Activated CD4-positive, alpha-beta T cell treated with anti-CD3 and anti-CD28 coated beads for 4 hours (primary cell): ENCODE measurements around the gene HPCAL1.

Experiments used
- DNase-seq, 2 donors: peaks; one replicate each; pipeline ENCODE4 v3.0.0-alpha.2; 2020

HPCAL1 gene

DNA sequence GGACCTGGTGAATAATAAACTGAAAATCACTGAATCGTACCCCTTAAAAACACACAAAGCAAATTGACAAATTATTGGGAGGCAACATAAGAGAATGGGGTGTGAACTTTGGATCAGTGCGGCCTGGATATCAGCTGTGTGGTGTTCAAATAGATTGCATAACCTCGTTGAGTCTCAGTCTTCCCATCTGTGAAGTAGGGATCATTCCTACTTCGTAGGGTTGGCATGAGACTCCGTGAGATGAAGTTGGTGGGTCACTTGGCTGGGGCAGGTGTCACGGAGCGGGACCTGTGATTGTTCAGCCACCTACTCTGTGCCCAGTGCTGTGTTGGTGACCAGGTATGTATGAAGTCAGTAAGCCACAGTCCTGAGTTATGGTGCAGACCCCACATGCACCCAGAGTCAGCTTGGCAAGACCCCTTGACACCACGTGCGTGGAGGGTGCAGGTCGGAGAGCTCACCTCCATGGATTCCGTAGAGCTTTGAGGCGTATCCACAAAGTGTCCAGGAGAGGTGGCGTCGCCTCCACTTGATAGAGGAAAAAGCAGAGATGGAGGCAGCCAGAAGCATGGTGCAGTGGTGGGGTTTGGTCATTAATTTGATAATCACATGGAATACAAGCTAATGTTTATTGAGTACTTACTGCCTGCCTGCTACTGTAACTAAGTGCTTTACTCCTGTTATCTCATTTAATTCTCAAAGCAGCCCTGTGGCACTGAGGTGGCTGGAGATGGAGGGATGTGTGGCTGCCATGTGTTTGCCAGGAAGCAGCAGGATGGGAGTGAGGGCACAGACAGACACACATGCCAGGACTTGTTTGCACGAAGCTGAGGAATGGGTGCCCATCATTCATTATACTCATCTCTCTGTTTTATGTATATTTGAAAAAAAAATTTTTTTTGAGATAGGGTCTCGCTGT lies 35.8 kb downstream of the HPCAL1 start:
- DNase-seq, result no peak

GRCh38 chr2:10339647-10340592 lies 37.2 kb downstream of the HPCAL1 start:
- DNase-seq, result no peak

- DNase-seq, result no peak
Measured at GRCh38 chr2:10340593-10340975, 37.9 kb downstream of the HPCAL1 start.

DNA sequence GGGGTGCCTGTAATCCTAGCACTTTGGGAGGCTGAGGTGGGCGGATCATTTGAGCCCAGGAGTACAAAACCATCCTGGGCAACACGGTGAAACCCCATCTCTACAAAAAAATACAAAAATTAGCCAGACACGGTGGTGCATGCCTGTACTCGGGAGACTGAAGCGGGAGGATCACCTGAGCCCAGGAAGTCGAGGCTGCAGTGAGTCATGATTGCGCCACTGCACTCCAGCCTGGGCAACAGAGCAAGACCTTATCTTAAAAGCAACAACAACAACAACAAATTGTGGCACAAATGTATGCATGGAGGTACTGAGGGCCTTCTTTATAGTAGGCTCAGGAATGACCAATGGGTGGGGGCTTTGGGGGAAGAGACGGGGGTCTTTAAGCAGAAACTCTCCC lies 38.5 kb downstream of the HPCAL1 start:
- no peak for DNase-seq

GRCh38 chr2:10342245-10342951 lies 39.7 kb downstream of the HPCAL1 start:
- no peak for DNase-seq

GRCh38 chr2:10343191-10343590 lies 40.5 kb downstream of the HPCAL1 start:
- no peak for DNase-seq

GRCh38 chr2:10343658-10344057 lies 41.0 kb downstream of the HPCAL1 start:
- no peak for DNase-seq

DNA sequence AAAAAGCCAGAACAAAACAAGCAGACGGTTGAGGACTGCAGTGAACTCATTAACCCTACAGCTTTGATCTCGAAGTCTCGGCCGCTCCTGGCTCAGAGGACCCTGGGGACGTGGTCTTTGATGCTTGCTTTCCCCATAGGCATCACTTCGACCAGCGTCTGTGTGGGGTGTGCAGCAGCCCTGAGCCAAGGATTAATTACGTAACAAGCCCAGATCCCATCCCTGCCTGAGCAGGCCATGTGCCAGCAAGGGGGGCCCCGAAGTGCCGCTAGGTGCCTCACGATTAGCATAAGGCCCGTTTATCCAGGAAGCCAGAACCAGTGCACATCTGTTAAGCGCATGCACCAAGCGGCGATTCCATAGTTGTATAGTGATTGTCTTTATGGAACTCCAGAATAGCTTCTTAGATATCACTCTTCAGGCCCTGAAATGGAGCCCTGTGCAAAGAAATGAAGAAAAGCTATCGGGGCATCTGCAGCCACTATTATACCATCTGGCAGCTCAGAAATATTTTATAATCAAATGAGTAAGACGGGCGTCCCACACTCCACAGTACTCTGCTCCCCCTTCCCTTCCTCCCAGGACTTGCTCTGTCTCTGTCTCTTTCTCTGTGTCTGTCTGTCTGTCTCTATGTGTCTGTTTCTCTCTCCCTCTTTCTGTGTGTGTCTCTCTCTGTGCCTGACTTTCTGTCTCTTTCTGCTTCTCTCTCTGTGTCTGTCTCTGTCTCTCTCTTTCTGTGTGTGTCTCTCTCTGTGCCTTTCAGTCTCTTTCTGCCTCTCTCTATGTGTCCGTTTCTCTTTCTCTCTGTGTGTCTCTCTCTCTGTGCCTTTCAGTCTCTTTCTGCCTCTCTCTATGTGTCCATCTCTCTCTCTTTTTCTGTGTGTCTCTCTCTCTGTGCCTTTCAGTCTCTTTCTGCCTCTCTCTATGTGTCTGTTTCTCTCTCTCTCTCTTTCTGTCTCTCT lies 41.7 kb downstream of the HPCAL1 start:
- DNase-seq, result no peak

DNA sequence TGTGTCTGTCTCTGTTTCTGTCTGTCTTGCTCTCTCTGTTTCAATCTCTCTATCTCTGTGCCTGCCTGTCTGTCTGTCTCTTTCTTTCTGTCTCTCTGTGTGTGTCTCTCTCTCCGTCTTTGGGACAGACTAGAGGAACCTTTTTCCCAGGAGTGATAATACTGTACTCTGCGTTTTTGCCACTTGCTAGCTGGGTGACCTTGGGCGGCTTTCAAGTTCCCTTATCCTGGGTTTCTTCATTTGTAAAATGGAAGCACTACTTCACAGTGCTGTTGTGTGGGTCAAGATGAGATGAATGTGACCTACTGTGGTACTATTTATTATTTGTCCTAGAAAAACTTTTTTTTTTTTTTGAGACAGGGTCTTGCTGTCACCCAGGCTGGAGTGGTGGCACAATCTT lies 42.4 kb downstream of the HPCAL1 start:
- no peak for DNase-seq

DNA sequence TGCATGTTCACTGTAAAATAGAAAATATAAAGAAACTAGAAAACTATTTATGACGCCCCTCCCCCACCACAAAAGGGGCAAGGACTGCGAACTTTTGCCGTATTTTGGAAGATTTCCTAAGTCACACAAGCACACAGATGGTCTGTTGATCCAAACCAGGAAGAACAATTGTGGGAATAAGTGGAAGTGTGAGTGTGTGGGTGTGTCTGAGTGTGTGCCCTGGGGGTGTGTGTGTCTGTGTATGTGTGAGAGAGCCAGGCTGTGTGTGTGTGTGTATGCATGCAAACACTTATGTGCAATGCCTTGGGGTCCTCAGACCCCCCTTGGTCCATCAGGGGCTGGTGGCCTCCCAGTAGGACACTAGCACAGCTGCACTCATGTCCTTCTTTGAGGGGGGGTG lies 43.1 kb downstream of the HPCAL1 start:
- DNase-seq, result no peak

- DNase-seq, result no peak
Measured at GRCh38 chr2:10346929-10347561, 44.3 kb downstream of the HPCAL1 start.

DNA sequence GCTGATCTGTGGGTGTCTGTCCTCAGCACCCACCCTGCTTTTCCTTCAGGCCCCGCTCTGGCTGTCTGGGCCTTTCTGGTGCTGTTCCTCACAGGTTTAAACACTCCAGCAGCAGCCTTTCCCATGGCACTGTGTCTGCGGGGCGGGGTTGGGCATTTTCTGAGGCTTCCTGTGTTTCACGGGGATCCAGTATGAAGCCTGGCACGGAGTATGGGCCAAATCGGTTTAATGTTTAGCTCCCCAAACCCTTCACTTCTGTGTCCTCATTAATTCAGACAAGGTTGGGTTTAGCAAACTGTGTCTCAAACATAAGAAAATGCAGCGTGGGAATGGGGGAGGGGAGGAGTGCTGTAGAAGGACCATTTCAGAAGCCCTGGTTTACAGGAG lies 44.9 kb downstream of the HPCAL1 start:
- DNase-seq, result no peak

- no peak for DNase-seq
Measured at GRCh38 chr2:10348891-10349290, 46.2 kb downstream of the HPCAL1 start.

DNA sequence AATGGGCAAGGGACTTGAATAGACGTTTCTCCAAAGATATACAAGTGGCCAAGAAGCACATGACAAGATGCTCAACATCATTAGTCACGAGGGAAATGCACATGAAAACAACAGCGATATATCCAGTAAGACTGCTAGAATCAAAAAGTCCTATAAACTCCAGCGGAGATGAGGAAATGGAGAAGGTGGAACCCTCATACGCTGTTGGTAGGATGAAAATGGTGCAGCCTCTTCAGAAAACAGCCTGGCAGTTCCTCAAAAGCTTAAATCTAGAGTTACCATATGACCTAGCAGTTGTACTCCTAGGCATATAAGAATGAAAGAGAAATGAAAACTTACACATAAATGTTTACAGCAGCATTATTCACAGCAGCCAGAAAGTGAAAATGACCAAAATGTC lies 48.1 kb downstream of the HPCAL1 start:
- no peak for DNase-seq

DNA sequence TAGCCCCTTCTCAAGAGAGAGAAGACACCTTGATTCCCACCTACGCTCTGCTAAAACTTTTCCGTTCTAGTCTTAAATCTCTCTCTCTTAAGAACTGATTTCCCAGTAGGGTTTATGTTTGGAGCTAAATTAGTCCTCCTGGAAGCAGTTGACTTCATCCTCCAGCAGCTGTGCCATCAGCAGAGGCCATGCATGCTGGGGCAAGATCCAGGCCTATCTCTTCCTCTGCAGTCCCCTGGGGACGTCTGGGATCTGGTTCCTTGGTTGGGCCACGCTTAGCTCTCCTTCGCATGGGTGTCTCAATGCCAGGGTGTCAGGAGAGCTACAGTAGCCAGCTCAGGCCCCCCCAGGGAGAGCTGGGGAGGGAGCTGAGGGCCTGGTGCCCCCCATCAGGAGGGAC lies 49.7 kb downstream of the HPCAL1 start:
- DNase-seq, result no peak

DNA sequence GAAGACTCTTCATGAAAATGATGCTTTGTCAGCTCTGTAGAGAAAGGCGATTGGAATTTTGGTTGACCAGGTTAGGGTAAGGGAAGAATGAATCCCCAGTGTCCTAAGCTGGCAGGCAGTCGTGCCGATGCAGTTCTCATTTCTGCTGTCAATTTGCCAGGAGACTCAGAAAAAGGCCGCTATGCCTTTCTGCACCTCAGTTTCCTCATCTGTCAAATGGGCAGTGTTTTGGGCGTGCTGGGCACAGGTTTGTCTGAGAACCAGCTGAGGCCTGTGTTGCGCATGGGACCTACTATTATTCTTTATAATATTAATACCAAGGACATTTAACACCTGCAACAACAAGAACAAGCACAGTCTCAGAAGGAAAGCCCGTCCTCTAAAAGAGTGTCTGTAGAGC lies 50.3 kb downstream of the HPCAL1 start:
- DNase-seq, result no peak

DNA sequence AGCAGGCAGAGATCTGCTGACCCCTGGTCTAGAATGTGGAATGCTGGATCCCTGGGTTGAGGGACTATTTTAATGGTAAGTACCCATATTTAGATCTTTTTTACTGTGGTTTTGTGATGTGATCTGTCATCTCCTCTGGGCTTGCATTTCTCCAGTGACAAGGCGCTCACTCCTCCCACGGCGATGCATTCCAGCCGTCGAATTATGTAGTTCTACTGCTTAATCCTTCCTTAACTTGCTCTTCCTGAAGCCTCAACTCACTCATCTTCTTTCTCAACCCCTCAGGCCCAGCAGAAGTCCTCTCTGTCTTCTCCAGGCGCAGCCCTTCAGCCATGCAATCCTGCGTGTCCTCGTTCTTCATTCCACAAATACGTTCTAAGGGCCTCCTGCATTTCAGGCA lies 51.2 kb downstream of the HPCAL1 start:
- no peak for DNase-seq

DNA sequence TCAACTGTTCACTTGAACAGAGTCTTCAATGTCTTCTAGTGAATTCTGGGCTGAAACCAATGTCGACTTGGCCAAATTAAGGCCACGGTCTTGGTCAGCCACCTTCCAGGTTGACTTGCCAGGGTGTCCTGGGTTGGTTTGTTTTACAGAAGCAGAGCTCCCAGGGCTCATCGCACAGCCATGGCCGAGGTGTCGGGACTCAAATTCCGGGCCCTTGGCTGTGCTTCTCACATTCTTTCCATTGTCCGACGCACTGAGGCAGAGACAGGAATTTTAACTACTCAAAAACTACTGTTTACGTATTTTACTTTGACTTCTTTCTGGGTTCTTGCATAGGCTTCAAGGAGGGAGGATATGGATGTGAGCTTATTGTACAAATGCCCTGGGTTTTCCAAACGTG lies 51.7 kb downstream of the HPCAL1 start:
- no peak for DNase-seq

GRCh38 chr2:10355471-10356438 lies 53.1 kb downstream of the HPCAL1 start:
- no peak for DNase-seq

- DNase-seq, result no peak
Measured at GRCh38 chr2:10356439-10356811, 53.7 kb downstream of the HPCAL1 start.
